Prostate gland (tissue), 2 donors: ENCODE data around the gene ACTR3.

Experiments
- POLR2A ChIP-seq: fragments of 450-650 bp; IDR thresholded peaks from one replicate; pipeline ENCODE4 v1.6.1; 2016; ENCODE audit warnings: antibody characterized with exemption, mild to moderate bottlenecking
- POLR2AphosphoS5 ChIP-seq: sonication (generic); formaldehyde crosslinking; IDR thresholded peaks from one replicate; pipeline ENCODE4 v1.6.1; 2017; ENCODE audit warnings: antibody characterized with exemption
- TF ChIP-seq, protein P1 (sequence below), 4 experiments: fragments of 200-600 bp in 2 of 4; fragments of 450-650 bp in 2 of 4; sonication (generic) in 2 of 4; IDR thresholded peaks; 1 replicate in 3 of 4; 2 replicates in 1 of 4; pipeline ENCODE4 v1.5.1; 2016 to 2019; ENCODE audit warnings: antibody characterized with exemption in 4 of 4, mild to moderate bottlenecking in 2 of 4, moderate library complexity in 2 of 4

DNA sequence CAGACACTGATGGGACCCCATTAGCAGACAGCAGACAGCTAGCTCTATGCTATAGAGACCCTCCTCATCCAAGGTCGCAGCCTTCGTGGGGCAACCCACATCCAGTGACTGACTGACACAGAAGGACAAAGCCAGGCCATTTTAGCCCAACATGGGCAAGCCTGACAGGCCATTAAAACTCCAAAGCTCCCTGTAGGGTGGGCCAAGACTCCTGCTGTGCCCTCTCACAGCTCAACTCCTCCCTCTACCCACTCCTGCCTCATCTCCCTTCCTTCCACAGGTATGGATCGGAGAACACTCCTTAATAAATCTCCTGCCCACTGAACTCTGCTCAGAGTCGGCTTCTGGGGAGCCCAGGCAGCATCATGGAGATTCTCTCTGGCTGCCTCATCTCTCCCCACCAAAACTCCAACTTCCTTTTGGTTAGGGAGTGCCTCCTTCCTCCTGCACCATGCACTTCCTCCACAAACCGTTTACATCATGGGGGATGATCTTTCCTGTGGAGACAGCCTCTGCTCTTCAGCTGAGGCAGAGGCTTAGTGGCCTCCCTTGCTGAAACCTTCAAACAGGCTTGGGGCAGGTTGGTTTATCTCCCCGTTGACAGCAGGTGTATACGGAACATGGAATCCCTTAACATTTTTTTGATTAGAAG lies 86.5 kb downstream of the ACTR3 start:
- TF ChIP-seq POLR2A (no peak), POLR2AphosphoS5 (no peak)
- TF ChIP-seq, protein P1, sequence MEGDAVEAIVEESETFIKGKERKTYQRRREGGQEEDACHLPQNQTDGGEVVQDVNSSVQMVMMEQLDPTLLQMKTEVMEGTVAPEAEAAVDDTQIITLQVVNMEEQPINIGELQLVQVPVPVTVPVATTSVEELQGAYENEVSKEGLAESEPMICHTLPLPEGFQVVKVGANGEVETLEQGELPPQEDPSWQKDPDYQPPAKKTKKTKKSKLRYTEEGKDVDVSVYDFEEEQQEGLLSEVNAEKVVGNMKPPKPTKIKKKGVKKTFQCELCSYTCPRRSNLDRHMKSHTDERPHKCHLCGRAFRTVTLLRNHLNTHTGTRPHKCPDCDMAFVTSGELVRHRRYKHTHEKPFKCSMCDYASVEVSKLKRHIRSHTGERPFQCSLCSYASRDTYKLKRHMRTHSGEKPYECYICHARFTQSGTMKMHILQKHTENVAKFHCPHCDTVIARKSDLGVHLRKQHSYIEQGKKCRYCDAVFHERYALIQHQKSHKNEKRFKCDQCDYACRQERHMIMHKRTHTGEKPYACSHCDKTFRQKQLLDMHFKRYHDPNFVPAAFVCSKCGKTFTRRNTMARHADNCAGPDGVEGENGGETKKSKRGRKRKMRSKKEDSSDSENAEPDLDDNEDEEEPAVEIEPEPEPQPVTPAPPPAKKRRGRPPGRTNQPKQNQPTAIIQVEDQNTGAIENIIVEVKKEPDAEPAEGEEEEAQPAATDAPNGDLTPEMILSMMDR (IDR thresholded peaks at IDR 0.05): no peak
